GM18520 (cell line): ENCODE measurements around the gene ARMC9.
"Not testable (repeated sequence)": the region's sequence is repeated elsewhere in the genome, so short reads cannot be mapped to it uniquely, and the experiment has no call there.

ENCODE experiments used
- ATAC-seq: cut with Tn5 transposase; IDR thresholded peaks from one replicate; pipeline ENCODE4 v1.9.1; 2021; ENCODE audit not compliant: unreplicated experiment

Gene ARMC9

DNA sequence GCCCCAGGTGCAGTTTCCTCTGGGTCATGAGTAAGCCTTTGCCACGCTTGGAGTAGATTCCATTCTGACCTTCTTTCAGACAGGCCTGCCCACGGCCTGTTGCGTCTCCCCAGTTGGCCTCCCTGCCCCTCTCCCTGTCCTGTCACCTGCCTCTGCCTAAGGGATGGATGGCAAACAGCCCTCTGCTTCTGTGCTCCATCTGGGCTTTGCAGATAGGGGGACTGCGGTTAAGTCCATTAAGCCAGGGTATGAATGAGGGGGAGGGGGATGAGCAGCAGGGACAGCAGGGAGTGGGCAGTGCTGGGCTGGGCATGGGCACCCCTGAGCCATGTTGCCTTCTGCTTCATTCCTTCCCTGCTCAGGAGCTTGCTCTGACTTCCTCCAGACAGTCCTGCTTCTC lies 159.5 kb downstream of the ARMC9 start:
- no peak for ATAC-seq

DNA sequence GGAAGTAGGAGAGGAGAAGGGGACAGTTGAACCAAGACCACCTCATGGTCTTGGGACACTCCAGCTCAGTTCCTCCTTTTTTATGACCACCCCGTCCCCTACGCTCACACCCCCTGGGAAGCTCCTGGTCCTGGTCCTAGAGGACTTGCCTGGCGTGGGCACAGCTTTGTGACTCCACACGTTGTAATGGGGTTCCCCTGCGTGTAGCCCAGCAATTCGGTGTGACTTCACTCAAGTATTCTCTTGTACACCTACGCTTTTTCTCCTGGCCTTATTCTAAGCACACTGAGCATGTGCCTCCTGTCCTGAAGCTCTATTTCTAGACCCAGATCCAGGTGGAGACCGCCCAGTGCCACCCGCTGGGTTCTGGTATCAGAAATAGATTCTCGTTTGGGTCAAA lies 161.0 kb downstream of the ARMC9 start:
- ATAC-seq: no peak

DNA sequence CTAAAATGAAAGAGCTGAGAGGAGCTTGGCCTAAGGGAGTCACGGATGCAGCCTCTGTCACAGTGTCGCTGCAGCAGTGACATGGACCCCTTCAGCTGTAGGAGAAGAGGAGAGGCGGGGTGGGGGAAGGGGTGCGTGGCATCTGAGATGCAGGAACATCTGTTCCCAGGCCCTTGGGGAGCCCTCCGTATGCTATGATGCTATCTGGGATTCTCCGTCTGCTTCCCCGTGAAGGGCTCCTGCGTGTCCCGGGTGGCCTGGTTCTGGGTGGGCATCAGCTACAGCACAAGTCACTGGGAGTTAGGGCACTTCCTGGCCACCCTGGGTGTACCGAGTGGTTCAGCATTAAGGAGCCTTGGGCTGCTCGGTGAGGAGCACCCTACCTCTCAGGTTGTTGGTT lies 161.5 kb downstream of the ARMC9 start:
- ATAC-seq: no peak

DNA sequence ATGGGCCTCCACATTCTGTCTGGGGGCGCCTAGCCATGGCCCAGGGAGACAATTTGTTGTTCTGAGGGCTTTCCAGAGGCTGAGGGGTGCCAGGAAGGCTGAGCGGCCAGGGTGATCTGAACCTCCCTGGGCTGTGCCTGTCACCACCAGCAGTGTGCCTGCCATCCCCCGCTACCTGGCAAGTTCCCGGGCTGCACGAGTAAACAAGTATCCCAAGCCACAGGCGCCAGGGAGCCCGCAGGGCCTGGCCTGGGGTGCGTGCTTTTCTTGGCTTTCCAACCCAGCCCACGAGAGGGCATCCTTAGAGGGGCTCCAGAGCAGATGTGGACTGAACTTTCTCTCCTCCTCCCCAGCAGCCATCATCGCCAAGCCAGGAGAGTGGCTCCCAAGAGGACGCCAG lies 162.0 kb downstream of the ARMC9 start:
- ATAC-seq: no peak

DNA sequence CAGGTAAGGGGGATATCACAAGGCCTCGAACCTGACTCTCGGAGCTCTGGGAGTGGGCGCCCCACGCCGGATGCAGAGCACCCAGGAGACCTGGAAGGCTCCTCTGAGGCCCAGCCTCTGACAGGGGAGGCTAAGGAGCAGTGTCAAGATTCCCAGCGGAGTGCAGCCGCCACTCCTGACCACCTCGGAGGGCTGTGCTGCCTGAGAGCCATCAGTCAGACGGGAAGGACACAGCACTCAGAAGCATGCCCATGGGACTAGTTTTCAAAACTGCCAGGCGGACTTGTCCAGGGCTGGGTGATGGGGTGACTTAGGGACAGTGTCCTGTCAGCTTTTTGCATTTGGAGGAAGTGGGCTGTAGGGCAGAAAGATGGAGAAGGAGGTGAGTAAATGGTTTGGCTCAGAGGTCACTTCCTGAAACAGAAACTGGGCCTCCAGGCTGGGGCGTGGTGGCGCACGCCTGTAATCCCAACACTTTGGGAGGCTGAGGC lies 162.5 kb downstream of the ARMC9 start:
- no peak for ATAC-seq

DNA sequence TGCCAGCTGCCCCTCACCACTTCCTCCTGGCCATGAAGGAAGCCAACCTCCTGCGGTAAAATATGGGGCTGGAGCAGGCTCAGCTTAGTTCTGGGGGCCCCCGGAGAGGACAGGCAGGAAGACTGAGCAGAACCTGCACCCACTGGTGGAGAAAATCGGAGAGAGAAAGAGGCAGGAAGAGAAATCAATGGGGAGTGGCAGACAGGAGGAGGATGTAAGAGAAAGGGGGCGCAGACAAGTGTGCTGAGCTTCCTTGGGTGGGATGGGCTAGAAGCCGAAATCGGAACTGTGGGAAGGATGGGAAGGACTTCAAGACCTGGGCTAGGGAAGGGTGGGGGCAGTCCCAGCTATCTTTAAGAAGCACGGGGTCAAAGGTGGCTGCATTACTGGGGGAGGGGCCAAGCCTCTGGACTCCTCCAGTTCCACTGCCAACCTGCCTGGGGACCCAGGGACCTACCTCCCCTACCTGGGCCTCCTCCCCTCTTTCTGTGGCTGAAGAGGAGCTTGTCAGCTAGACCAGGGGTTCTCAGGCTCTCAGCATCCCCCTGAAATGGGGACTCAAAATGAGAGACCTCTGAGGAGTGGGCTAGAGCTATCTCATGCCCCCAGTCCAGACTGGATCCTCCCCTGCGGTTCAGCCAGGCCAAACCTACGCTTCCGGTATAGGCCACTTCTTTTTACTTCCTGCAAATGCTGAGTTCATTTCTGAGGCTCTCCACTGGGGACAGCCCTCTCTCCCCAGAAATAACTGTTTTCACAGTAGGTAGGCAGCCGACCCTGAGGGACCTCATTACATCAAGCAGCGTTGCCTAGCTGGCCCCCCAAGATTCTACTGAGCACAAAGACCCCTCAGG lies 163.5 kb downstream of the ARMC9 start:
- peak; percentile 71 for ATAC-seq

DNA sequence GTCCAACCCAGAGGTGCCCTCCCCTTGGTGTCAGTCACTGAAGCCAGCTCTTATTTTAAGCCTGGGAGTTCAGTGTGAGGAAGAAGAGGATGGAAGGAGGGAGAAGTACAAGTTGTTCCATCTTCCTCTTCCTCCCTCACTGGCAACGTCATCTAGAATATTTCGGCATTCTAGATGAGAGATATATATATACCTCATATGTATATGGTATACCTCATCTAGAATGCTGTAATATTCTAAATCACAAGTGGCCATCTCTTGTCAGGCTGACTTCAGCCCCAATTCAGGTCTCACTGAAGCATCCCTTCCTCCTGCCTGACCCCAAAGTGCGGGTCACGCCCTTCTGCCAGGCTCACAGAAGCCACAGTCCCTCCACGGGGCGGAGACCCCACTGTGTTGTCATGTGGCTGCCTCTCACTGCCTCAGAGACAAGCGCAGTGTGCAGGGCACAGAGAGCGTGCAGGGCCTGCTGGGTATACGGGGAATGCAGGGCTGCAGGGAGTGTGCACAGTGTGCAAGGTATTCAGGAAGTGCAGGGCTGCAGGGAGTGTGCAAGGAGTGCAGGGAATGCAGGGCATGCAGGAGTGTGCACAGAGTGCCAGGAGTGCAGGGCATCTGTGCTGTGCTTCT lies 164.2 kb downstream of the ARMC9 start:
- no peak for ATAC-seq

DNA sequence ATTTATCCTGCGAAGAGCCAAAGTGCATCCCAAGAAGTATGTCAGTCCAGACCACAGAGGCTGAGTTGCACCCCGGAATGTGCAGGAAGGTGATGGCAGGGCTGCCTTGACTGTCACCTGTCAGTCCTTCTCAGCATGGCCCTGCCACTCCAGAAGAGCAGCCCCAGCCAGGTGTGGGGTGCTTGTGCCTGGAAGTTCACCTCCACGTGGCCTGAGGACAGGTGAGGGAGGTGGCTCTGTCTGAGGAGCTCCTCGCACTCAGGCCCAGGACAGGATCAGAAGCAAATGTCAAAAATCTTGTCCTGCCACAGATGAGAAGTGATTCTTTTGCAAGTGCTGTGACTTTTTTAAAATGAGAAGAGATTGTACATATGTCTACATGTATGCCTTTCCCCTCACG lies 165.6 kb downstream of the ARMC9 start:
- ATAC-seq: no peak

DNA sequence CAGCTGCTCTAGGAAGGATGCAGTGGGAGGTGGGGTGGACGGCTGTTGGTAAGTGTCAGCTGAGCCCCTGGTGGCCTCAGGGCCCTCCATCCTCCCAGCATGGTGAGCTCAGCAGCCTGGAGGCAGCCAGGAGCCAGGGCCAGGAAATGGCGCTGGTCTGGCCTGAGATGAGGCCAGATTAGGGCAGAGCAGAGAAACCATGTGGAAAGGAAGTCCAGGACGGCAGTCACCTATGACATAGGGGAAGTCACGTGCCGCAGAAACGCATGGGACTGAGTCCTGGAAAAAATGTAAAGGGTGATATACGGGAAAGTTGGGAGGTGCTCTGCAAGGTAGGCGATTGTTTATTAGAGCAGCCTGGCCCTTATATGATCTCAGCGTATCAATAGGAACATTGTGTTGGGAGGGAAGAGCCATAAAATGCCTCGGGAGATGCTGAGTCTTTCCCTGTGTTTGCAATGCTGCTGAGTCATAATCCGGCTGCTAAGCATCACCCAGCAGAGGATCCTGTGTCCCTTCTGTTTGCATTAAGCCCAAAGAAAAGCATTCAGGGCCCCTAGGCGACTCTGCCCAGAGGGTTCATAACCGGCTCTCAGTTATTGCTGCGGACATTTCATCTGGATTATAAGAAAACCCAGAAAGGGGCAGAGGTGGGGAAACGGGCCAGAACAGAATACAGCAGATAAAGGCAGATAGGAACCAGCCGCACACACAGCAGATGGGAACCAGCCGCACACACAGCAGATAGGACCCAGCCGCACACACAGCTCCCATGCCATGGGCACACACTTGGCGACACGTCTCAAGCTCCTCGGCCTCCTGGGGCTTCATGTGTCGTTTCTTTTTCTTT lies 166.8 kb downstream of the ARMC9 start:
- no peak for ATAC-seq

DNA sequence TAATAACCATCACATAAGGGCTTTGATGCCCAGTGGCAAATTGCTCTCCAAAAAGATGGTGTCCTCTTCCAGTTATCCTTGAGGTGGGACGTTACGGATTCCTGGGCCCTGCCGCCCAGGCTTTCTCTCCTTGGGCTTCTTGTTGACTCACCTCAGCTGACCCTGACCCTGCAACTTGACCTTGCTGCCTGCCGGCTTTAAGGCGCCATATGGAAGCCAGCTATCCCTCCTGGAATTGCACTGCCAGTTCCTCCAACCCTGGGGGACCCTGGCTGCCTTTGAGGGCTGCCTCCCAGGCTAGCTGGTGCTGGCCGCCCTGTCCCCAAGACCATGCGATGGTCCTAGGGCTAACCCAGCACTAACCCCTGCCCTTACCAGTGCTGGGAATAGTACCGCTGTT lies 168.7 kb downstream of the ARMC9 start:
- no peak for ATAC-seq

DNA sequence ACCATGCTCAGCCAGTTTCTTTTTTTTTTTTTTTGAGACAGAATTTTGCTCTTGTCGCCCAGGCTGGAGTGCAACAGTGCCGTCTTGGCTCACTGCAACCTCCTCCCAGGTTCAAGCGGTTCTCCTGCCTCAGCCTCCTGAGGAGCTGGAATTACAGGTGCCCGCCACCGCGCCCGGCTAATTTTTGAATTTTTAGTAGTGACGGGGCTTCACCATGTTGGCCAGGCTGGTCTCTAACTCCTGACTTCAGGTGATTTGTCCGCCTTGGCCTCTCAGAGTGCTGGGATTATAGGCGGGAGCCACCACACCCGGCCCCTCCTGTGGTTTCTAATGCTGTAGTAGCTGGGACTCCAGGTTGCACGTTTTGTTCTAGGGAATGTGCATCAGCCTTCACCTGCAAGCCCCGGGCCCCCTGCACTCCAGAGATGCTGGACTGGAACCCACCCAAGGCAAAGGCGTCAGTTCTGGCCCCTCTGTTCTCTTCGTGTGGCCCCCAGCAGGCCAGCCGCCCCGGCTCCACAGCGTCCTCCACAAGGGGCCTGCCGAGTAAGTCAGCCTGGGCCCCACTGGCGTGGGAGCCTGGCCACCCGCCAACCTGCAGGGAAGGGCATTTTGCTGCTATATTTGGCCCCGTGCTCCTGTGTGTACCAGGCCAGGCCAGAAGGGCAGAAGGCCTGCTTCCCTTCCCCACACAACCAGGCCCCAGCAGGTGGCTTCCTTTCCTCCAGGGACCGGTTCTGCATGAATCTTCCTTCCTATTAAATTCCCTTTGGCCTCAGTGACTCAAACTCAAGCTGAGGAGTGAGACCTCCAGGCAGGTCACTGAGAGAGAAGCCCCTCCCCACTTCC lies 171.4 kb downstream of the ARMC9 start:
- no peak for ATAC-seq

DNA sequence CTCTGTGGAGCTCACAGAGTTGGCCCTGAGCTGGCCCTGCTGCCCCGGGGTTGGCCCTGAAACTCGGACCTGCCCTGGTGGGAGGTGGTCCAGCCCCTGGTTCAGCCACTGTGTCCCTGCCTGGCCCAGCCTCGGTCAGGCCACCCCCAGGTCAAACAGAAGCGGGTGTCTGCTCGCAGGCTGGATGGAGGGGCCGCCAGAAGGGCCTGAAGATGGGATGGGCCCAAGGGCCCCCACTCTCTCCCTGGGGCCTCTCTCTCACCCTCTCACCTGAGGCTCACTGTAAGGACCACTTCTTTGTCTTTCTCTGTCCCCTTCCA lies 172.0 kb downstream of the ARMC9 start:
- no peak for ATAC-seq

DNA sequence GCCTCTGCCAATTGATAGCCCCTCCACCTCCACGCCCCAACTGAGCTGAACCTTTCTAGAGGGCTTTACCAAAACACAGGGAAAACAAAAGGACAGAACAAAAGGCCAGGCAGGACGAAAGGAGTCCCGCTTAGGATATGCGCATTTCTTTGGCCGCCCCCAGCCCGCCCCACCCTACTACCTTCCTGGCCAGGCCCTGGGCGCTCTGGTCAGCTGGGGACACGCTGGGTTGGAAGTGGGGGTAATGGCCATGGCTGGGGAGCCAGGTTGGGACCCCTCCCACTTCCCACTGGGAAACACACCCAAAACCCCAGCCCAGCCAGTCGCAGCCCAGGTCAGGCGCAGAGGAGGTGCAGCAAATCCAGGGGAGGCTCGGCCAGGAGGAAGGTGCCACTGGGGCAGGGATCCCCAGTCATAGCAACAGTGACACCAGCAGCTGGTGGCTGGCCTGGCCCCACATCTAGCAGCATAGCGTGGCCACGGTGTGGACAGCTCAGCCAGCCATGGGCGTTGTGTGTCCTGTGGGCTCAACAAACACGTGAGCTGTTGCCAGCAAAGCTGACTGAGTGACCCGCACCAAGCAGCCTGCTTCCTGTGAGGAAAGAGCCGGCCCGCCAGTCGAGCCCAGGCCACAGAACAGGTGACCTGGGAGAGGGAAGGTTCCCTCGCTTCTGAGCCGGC lies 172.5 kb downstream of the ARMC9 start:
- ATAC-seq: no peak

DNA sequence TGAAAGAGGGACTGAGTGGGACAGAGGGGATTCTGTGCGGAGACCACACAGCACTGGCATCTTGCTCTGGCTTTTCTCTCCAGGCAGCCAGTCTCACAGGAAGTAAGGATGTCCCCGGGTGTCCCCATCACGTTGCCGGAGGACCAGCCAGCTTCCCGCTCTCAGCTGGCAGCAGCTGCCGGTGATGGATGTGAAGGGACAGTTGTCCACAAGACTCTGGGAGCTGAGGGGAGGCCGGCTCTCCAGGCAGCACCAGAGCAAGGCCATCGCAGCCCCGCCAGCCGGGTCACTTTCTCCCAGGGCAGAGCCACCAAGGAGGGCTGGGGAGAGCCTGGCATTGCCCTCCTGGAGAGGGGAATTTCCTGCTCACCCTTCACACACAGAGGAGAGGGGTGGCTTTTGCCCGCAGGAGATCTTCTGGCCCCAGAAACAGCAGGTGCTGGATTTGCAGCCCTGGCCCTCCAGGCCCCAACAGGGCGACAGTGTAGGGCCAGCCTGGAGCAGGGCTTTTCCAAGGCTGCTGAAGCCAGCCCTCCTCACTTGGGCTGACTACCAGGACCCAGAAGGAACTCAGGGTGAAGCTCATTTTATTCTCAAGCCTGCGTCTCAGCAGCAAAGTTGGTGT lies 173.1 kb downstream of the ARMC9 start:
- no peak for ATAC-seq

DNA sequence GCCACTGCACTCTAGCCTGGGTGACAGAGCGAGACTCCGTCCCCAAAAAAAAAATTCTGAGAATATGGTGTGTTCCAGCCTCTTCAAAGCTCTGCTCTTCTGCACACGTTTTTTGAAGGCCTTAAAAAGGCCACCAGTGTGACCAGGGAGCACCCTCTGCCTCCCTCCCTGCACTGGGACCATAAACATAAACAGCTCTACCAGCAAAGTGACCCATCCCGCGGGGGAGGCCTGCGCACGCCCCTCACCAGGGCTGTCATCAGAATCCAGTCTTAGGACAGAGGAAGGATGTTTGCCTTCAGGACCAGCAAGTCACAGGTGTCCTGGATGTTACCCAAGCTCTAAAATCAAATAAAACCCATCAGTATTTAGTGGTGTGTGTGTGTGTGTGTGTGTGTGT lies 173.9 kb downstream of the ARMC9 start:
- ATAC-seq: no peak

DNA sequence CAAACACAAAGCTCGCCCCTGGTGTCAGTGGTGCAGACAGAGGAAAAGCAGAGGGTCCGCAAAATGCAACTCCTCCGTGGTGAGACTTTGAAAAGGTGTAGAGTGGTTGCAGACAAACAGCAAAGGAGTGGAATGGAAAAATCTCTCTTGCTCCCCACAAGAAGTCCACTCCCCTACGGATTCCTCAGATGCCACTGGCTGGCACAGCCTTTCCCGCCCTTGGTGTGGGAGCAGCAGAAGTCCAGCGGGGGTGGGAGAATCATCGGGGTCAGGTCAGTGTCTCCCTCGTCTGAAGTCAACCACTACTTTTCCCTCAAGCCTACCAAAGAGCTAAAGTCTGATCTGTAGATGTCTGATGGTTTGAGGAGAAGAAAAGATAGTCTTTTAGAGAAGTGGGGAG lies 174.8 kb downstream of the ARMC9 start:
- no peak for ATAC-seq

DNA sequence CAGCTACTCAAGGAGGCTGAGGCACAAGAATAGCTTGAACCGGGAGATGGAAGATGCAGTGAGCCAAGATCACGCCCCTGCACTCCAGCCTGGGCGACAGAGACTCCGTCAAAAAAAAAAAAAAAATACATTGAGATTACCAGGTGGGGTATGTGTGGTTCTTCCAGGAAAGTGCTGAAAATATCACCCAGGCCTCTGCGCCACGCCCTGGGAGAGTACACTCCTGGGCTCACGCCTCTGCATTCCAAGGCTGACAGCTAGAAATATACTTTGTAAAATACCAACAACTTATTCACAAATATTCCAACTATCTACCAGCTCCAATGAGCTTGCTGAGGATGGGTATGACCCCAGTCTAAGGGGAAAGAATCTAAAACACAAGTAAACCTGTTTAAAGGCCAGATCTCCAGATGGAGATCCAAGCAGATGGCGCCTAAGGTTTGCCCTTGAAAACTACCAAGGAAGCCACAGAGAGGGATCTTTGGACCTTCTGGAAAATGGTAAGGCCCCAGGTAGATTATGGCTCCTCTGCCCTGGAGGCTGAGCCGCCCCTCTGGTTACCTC lies 175.4 kb downstream of the ARMC9 start:
- no peak for ATAC-seq

DNA sequence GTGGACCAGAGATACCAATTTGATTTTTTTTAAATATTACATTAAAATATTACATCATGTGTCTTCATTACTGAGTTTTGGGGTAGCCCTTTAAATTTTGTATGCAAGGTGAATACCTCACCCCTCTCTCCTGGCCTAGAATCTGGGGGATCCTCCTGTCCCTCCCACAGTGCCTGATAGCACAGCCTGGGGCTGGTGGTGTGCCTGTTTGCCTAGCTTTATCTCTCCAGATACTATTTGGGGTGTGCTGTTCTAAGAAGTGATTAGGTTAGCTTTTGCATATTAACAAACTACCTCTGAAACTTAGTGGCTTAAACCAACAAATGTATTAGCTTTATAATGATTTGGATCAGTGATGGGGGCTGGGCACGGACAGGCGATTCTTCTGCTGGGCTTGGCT lies 176.3 kb downstream of the ARMC9 start:
- ATAC-seq: no peak

DNA sequence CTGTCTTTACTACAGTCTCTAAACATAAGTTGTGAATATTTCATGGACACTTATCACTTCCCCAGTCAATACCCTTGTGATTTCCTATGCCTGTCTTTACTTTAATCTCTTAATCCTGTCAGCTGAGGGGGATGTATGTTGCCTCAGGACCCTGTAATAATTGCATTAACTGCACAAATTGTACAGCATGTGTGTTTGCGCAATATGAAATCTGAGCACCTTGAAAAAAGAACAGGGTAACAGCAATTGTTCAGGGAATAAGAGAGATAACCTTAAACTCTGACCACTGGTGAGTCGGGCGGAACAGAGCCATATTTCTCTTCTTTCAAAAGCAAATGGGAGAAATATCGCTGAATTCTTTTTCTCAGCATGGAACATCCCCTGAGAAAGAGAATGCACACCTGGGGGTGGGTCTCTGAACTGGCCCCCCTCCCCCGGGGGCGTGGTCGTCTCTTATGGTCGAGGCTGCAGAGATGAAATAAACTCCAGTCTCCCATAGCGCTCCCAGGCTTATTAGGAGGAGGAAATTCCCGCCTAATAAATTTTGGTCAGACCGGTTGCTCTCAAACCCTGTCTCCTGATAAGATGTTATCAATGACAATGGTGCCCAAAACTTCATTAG lies 177.7 kb downstream of the ARMC9 start:
- not testable (repeated sequence) for ATAC-seq
